GM23248 (cell line): ENCODE results near the gene SEC61B.

Source experiments
- EZH2 ChIP-seq: fragments of 200-600 bp; sonication (generic); IDR thresholded peaks from 2 replicates; pipeline ENCODE4 v1.6.1; 2018; ENCODE audit warnings: antibody characterized with exemption, mild to moderate bottlenecking; ENCODE audit not compliant: insufficient read depth, poor library complexity, severe bottlenecking
- EZH2phosphoT487 ChIP-seq: fragments of 200-600 bp; sonication (generic); IDR thresholded peaks from 2 replicates; pipeline ENCODE4 v1.6.1; 2018; ENCODE audit warnings: antibody characterized with exemption, moderate library complexity, mild to moderate bottlenecking, low read depth; ENCODE audit not compliant: insufficient read depth

- TF ChIP-seq EZH2 (no peak), EZH2phosphoT487 (no peak)
These were observed 41.9 kb upstream of the SEC61B start for GRCh38 chr9:99180199-99180598.
